IPS DF 6.9 (cell line): ENCODE data around the gene INTS13.

Experiments used
- DNase-seq: peaks from one replicate; pipeline ENCODE4 v3.0.0-alpha.2; 2013; ENCODE audit warnings: low read depth, low spot score
- H3K27ac ChIP-seq: one replicate; pipeline ENCODE4 v1.5.1; 2013; ENCODE audit warnings: low read length, control low read depth
- H3K27me3 ChIP-seq: 2 replicates; pipeline ENCODE4 v1.6.1; 2013; ENCODE audit warnings: mild to moderate bottlenecking, low read length; ENCODE audit not compliant: control insufficient read depth, insufficient read depth
- H3K36me3 ChIP-seq: 2 replicates; pipeline ENCODE4 v1.6.1; 2013; ENCODE audit warnings: low read length; ENCODE audit not compliant: control insufficient read depth, insufficient read depth
- H3K4me1 ChIP-seq: 2 replicates; pipeline ENCODE4 v1.6.1; 2013; ENCODE audit warnings: low read length; ENCODE audit not compliant: control insufficient read depth, insufficient read depth
- H3K4me3 ChIP-seq: 2 replicates; pipeline ENCODE4 v1.5.1; 2013; ENCODE audit warnings: mild to moderate bottlenecking, low read length
- H3K9me3 ChIP-seq: 2 replicates; pipeline ENCODE4 v1.6.1; 2013; ENCODE audit warnings: low read length, inconsistent platforms; ENCODE audit not compliant: control insufficient read depth, insufficient read depth
- WGBS: extraction: QIAGEN DNeasy Blood & Tissue Kit; methylation state at CpG from one replicate; pipeline ENCODE4 v1.1.7; 2013; ENCODE audit warnings: mixed read lengths, missing lambda C conversion rate; ENCODE audit not compliant: insufficient read length, insufficient coverage; 5-methylcytosine and 5-hydroxymethylcytosine counted together

Gene INTS13

DNA sequence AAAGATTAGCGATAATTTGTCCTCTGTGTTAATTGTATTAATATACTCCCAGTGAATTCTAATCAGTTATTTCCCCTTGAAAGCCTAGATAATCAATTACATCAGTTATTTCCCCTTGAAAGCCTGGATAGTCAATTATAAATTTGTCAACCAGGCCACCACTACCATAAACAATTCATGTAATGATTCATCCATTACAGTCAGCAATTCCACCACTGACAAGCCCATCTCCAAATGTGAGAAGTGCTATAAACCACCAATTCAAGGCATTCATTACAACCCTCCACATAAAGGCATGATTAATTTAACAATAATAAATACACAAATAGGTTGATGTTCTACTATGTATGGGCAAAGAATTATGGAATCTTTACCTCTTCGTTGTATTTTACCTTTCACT lies 40.9 kb downstream of the INTS13 start:
- no peaks in the 10 kb centered on the region for H3K4me1 ChIP-seq
- WGBS: no CpG with 5 or more reads among the region's 2 CpGs
- no peaks in the 10 kb centered on the region for H3K27me3 ChIP-seq
- DNase-seq: no peak
- H3K9me3 ChIP-seq: no peaks in the 10 kb centered on the region
- H3K36me3 ChIP-seq: no peaks in the 10 kb centered on the region
- H3K4me3 ChIP-seq: no peak overlapping the region
- H3K27ac ChIP-seq: no peak overlapping the region

DNA sequence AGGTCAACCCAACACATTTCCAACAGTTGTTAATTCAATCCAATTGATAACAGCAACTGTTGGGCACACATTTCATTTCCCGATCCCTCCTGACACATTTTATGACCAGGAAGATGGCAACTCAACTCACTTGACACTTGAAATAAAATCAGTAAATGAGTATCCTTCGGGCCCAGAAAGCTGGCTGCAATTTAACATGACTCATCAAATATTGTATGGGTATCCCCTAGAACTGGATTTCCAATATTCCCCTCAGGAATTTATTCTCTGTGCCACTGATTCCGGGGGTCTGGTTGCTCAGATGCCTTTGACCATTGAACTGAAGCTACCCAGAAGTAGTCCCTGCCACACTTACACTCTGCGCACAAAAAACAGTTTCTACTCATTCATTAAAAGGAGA lies 42.1 kb downstream of the INTS13 start:
- no CpG with 5 or more reads among the region's 4 CpGs for WGBS
- Histone ChIP-seq H3K27me3 (no peaks in the 10 kb centered on the region), H3K4me3 (no peak overlapping the region), H3K36me3 (no peaks in the 10 kb centered on the region), H3K27ac (no peak overlapping the region), H3K9me3 (no peaks in the 10 kb centered on the region), H3K4me1 (no peaks in the 10 kb centered on the region)
- DNase-seq: no peak

DNA sequence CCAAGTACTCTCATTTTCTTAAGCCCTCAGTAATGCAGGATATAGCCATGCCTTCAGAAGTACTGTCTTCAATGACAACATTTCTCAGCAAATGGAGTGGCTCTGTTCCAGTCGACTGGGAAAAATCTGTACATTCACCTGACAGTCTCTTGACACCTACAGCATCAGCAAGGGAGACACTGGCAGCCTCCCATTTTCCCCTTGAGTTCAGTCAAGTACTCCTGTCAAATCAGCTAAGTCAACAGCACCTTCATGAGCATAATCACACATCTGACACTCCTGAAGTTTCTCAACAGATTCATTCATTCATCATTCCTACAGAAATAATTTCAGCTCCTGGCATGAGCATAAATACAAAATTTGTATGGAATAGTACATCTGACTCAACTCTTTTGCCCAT lies 46.1 kb downstream of the INTS13 start:
- Histone ChIP-seq H3K4me3 (no peak overlapping the region), H3K36me3 (no peaks in the 10 kb centered on the region), H3K4me1 (no peaks in the 10 kb centered on the region), H3K27ac (no peak overlapping the region), H3K27me3 (no peaks in the 10 kb centered on the region), H3K9me3 (no peaks in the 10 kb centered on the region)
- DNase-seq: no peak
- no CpG with 5 or more reads among the region's 1 CpG for WGBS

DNA sequence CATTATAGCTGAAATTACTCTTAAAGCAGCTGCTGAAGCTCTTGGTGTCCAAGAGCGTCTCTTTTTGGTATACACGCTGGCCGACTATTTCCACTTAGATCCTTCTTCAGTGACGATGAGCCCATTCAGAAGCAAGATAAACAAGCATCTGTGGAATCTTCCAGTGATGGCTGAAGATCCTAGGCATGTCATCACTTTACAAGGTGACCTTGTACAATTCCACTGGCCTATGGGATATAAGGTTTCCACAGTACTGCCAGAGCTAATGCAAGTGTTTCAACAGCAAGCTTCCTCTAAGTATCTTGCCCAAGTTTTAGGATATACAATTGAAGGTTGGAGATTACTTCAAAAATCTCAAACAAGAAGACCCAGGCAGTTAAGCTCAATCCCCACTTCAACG lies 47.0 kb downstream of the INTS13 start:
- H3K9me3 ChIP-seq: no peaks in the 10 kb centered on the region
- H3K27ac ChIP-seq: no peak overlapping the region
- no peaks in the 10 kb centered on the region for H3K4me1 ChIP-seq
- WGBS: no CpG with 5 or more reads among the region's 5 CpGs
- no peak for DNase-seq
- no peaks in the 10 kb centered on the region for H3K36me3 ChIP-seq
- H3K4me3 ChIP-seq: no peak overlapping the region
- H3K27me3 ChIP-seq: no peaks in the 10 kb centered on the region

DNA sequence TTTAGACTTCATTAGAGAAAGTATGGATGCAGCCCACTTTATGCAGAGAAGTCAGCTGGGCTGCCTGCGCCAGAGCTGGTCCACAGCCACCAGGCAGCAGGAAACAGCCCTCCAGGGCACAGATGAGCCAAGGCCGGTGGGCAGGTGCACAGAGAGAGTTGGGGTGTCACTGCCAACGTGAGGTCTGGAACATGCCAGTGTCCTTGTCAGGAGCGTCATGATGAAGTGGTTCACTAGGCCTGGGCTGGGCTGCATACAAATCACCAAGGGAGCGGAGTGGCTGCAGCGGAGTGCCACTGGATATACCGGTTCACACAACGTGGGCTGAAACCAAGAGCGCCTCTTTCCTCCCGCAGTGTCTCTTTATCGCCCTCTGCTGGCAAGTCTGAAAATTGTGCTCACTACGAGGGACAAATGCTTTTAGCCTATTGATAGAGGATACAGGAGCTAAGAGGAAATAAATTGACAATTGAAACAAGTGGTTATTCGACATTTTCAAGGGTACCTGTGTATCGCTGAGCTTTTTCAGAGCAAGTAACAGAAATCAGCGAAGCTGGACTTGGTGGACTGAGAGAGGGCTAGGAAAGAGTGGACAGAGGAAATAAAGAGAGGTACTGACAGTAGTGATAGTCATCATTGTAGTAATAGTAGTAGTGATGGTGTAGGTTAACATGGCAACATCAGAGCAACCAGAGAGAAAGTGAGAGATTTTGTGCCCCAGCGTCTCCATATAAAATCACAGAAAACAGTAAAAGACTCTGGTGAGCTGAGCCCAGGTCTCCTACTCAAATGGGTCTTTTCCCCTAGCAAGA lies 52.8 kb downstream of the INTS13 start:
- Histone ChIP-seq H3K27ac (no peak overlapping the region), H3K36me3 (no peaks in the 10 kb centered on the region), H3K4me3 (no peak overlapping the region), H3K4me1 (peaks cover 2% of the 10 kb centered on the region; the same call in 1 of the 2 replicates), H3K27me3 (no peaks in the 10 kb centered on the region), H3K9me3 (no peaks in the 10 kb centered on the region)
- peak; percentile 86 for DNase-seq
- no CpG with 5 or more reads among the region's 16 CpGs for WGBS

DNA sequence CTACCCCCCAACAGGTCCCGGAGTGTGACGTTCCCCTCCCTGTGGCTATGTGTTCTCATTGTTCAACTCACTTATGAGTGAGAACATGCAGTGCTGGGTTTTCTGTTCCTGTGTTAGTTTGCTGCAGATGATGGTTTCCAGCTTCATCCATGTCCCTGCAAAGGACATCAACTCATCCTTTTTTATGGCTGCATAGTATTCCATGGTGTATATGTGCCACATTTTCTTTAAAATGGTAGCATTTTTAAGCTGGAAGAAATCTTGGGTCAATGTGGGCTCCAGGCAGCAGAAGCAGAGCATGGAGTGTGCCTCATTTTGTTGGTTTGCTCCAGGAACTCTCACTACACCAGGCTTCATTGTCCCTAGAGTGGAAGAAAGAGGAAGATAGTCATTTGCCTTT lies 57.2 kb downstream of the INTS13 start:
- H3K27me3 ChIP-seq: no peaks in the 10 kb centered on the region
- no peak for DNase-seq
- H3K9me3 ChIP-seq: no peaks in the 10 kb centered on the region
- no CpG with 5 or more reads among the region's 2 CpGs for WGBS
- no peak overlapping the region for H3K27ac ChIP-seq
- H3K36me3 ChIP-seq: no peaks in the 10 kb centered on the region
- peaks cover 2% of the 10 kb centered on the region; the same call in 1 of the 2 replicates for H3K4me1 ChIP-seq
- no peak overlapping the region for H3K4me3 ChIP-seq

DNA sequence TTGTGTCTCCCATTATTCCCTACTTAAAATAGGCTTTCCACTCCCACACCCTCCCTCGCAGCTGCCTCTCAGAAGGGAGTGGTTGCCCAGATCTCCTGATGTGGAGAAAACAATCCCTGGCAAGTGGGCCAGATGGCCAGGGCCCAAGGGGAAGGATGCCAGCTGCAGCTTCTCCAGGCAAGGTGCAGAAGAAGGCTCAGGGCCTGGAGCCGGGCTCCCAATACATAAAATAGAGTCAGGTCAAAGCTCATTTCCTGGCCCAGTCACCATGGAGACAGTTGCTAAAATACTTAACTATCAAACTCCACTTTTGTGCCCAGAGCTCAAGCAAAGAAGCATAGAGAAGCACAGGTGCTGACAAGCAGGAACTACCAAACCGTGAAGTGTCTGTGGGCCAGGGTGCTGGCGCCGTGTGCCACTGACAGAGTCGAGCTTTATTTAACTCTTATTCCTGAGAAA lies 59.1 kb downstream of the INTS13 start:
- Histone ChIP-seq H3K9me3 (no peaks in the 10 kb centered on the region), H3K27ac (no peak overlapping the region), H3K36me3 (no peaks in the 10 kb centered on the region), H3K4me1 (no peaks in the 10 kb centered on the region), H3K4me3 (no peak overlapping the region), H3K27me3 (no peaks in the 10 kb centered on the region)
- WGBS: no CpG with 5 or more reads among the region's 6 CpGs
- DNase-seq: no peak

DNA sequence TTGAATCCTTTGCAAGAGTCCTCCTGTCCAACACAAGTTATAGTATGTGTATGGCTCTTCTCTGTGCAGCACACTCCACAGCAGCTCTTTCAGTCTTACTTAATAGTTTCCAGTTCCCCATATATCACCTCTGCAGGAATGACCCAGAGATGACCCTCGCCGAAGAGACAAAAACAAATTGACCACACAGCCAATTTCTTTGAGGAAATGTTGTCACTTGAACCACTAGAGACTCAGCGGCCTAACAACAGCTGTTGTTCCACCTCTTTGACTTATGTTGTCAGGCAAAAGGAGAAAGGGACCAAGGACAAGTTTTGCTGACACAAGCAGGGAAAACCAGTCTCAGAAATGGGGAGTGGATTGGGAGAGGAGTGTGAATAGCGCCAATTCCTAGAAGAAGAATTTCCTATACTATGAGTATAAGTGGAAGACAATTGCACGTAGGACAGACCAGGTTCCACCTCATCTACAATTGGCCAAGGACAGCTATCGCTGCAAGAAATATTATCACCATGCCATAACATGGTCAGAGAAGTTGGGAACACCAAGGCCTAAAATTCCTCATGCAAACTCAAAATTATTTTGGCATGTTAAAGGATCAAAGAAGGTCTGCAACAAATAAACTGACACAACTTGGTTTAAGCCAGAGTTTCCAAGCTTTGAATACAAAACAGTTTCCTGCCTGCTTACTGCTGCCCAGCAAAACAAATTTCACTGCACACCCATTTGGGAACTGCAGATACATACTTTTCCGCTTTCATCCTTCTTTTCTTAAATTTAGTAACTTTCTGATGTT lies 63.1 kb downstream of the INTS13 start:
- H3K27ac ChIP-seq: no peak overlapping the region
- no CpG with 5 or more reads among the region's 7 CpGs for WGBS
- DNase-seq: no peak
- no peaks in the 10 kb centered on the region for H3K4me1 ChIP-seq
- H3K27me3 ChIP-seq: no peaks in the 10 kb centered on the region
- H3K4me3 ChIP-seq: no peak overlapping the region
- H3K9me3 ChIP-seq: no peaks in the 10 kb centered on the region
- no peaks in the 10 kb centered on the region for H3K36me3 ChIP-seq

DNA sequence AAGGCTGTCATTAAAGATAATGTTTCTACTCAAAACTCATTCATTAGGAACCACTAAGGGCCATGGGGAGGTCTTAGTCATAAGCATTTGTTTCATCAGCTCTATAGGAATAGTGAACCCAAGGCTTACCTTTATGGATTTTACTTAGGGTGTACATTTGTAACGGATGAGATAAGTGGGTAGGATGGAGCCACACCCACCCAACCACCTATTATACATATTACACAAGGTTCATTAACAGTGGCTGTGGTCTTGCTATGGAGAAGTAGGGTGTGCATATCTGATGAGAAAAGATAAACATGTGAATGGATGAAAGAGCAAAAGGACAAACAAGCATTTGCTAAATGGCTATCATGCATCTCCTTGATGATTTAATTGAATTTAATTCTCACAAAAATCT lies 65.2 kb downstream of the INTS13 start:
- H3K4me3 ChIP-seq: no peak overlapping the region
- H3K27ac ChIP-seq: no peak overlapping the region
- H3K4me1 ChIP-seq: no peaks in the 10 kb centered on the region
- H3K27me3 ChIP-seq: no peaks in the 10 kb centered on the region
- H3K9me3 ChIP-seq: no peaks in the 10 kb centered on the region
- H3K36me3 ChIP-seq: no peaks in the 10 kb centered on the region
- no peak for DNase-seq
- WGBS: no CpG with 5 or more reads among the region's 1 CpG

DNA sequence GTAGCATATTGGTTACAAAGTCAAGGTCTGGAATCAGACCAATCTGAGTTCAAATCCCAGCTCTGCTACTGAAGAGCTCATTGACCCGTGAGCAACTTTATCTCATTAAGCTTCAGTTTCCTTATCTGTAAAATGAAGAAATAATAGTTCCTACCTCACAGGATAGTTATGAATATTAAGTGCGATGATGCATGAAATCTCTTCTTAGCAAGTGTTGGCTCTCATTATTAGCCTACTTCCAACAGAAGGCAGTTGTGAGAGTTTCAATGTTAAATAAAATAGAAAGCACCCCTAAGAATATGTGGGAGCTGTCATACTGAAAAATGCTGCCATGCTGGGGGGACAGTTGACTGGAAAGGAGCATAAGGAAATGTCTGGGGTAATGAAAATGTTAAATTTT lies 65.8 kb downstream of the INTS13 start:
- Histone ChIP-seq H3K27ac (no peak overlapping the region), H3K36me3 (no peaks in the 10 kb centered on the region), H3K9me3 (no peaks in the 10 kb centered on the region), H3K27me3 (no peaks in the 10 kb centered on the region), H3K4me3 (no peak overlapping the region), H3K4me1 (no peaks in the 10 kb centered on the region)
- no peak for DNase-seq
- no CpG with 5 or more reads among the region's 2 CpGs for WGBS
